ENCODE results near the gene ACAP1. TPM values are rescaled to one million over a fixed set of nuclear protein-coding genes. Genes with fewer than 3 reads are reported as not detected.

ACAP1 gene
- total and polyA plus RNA-seq, 2 donors (not counting 1 experiment from before 2014, with no cell fraction given), result 0.06 to 2.1 TPM

- peak; percentile 79 to 83 for DNase-seq (ENCODE audit: low read depth in 2 of 2)
- Histone ChIP-seq H2AFZ (ENCODE audit: low read length) (peak within 1 kb of the TSS; percentile 83), H3K9ac (ENCODE audit: insufficient read depth, low read length) (peak within 1 kb of the TSS; percentile 80), H3K27me3 (ENCODE audit: control insufficient read depth, insufficient read depth, low read length) (no peaks in the 10 kb centered on the region), H3K27ac (ENCODE audit: insufficient read depth, low read length) (peak within 1 kb of the TSS; percentile 90), H3K9me3 (ENCODE audit: control insufficient read depth, insufficient read depth, low read depth, low read length) (no peaks in the 10 kb centered on the region), H3K79me2 (ENCODE audit: control insufficient read depth, insufficient read depth, low read length) (no peaks in the 10 kb centered on the region), H4K20me1 (ENCODE audit: control insufficient read depth, extremely low read depth, insufficient read depth, low read length) (no peaks in the 10 kb centered on the region), H3K4me1 (ENCODE audit: control insufficient read depth, extremely low read depth, insufficient read depth, low read length) (peaks cover 3% of the 10 kb centered on the region), H3K4me2 (ENCODE audit: extremely low read depth, insufficient read depth, low read length) (peak within 1 kb of the TSS; percentile 99), H3K36me3 (ENCODE audit: control insufficient read depth, insufficient read depth, low read length) (peaks cover 13% of the 10 kb centered on the region), H3K4me3 (replicated peaks in 1 of 4; ENCODE audit: control extremely low read depth in 1 of 4, insufficient read depth in 1 of 4, low read depth in 3 of 4, low read length in 4 of 4) (peak within 1 kb of the TSS; percentile 54 to 96 (median 80))
- TF ChIP-seq CTCF (conservative IDR thresholded peaks at IDR 0.05 in 1 of 2, IDR thresholded peaks at IDR 0.05 in 1 of 2; ENCODE audit: low read depth in 1 of 2, low read length in 2 of 2), result peak; percentile 34 to 49
- no peak for TF ChIP-seq EZH2 (IDR thresholded peaks at IDR 0.05; ENCODE audit: low read length, missing control alignments)
These were observed 58.3 kb downstream of the ACAP1 start, which contains the start of gene PLSCR3 for GRCh38 chr17:7394452-7395191. PLSCR3 (minus strand) TSS chr17:7394525; CDS start chr17:7394110, 415 bp downstream.

- H3K9me3 ChIP-seq (ENCODE audit: control insufficient read depth, insufficient read depth, low read depth, low read length), result no peaks in the 10 kb centered on the region
- no peaks in the 10 kb centered on the region for H3K27me3 ChIP-seq (ENCODE audit: control insufficient read depth, insufficient read depth, low read length)
- no peak overlapping the region for H3K27ac ChIP-seq (ENCODE audit: insufficient read depth, low read length)
- H3K4me1 ChIP-seq (ENCODE audit: control insufficient read depth, extremely low read depth, insufficient read depth, low read length), result peaks cover 3% of the 10 kb centered on the region
- peaks cover 6% of the 10 kb centered on the region for H3K36me3 ChIP-seq (ENCODE audit: control insufficient read depth, insufficient read depth, low read length)
- H4K20me1 ChIP-seq (ENCODE audit: control insufficient read depth, extremely low read depth, insufficient read depth, low read length), result no peaks in the 10 kb centered on the region
- H3K4me2 ChIP-seq (ENCODE audit: extremely low read depth, insufficient read depth, low read length), result no peak overlapping the region
- no peaks in the 10 kb centered on the region for H3K79me2 ChIP-seq (ENCODE audit: control insufficient read depth, insufficient read depth, low read length)
- TF ChIP-seq CTCF (conservative IDR thresholded peaks at IDR 0.05 in 1 of 2, IDR thresholded peaks at IDR 0.05 in 1 of 2; ENCODE audit: low read depth in 1 of 2, low read length in 2 of 2) (no peak), EZH2 (IDR thresholded peaks at IDR 0.05; ENCODE audit: low read length, missing control alignments) (no peak)
- no peak overlapping the region for H2AFZ ChIP-seq (ENCODE audit: low read length)
- H3K4me3 ChIP-seq (replicated peaks in 1 of 4; ENCODE audit: control extremely low read depth in 1 of 4, insufficient read depth in 1 of 4, low read depth in 3 of 4, low read length in 4 of 4), result no peak overlapping the region
- no peak overlapping the region for H3K9ac ChIP-seq (ENCODE audit: insufficient read depth, low read length)
- no peak for DNase-seq (ENCODE audit: low read depth in 2 of 2)
These were observed 59.8 kb downstream of the ACAP1 start for GRCh38 chr17:7396147-7396546.

GRCh38 chr17:7398612-7399011, 62.3 kb downstream of the ACAP1 start:
- Histone ChIP-seq H3K9me3 (ENCODE audit: control insufficient read depth, insufficient read depth, low read depth, low read length) (no peaks in the 10 kb centered on the region), H3K4me2 (ENCODE audit: extremely low read depth, insufficient read depth, low read length) (no peak overlapping the region), H4K20me1 (ENCODE audit: control insufficient read depth, extremely low read depth, insufficient read depth, low read length) (no peaks in the 10 kb centered on the region), H3K9ac (ENCODE audit: insufficient read depth, low read length) (no peak overlapping the region), H3K36me3 (ENCODE audit: control insufficient read depth, insufficient read depth, low read length) (no peaks in the 10 kb centered on the region), H2AFZ (ENCODE audit: low read length) (no peak overlapping the region), H3K27ac (ENCODE audit: insufficient read depth, low read length) (no peak overlapping the region), H3K79me2 (ENCODE audit: control insufficient read depth, insufficient read depth, low read length) (no peaks in the 10 kb centered on the region), H3K4me1 (ENCODE audit: control insufficient read depth, extremely low read depth, insufficient read depth, low read length) (peaks cover 10% of the 10 kb centered on the region), H3K27me3 (ENCODE audit: control insufficient read depth, insufficient read depth, low read length) (no peaks in the 10 kb centered on the region), H3K4me3 (replicated peaks in 1 of 4; ENCODE audit: control extremely low read depth in 1 of 4, insufficient read depth in 1 of 4, low read depth in 3 of 4, low read length in 4 of 4) (no peak overlapping the region)
- no peak for DNase-seq (ENCODE audit: low read depth in 2 of 2)
- TF ChIP-seq CTCF (conservative IDR thresholded peaks at IDR 0.05 in 1 of 2, IDR thresholded peaks at IDR 0.05 in 1 of 2; ENCODE audit: low read depth in 1 of 2, low read length in 2 of 2) (no peak), EZH2 (IDR thresholded peaks at IDR 0.05; ENCODE audit: low read length, missing control alignments) (no peak)

Other genes starting within 250 kb of the ACAP1 start
Only the 30 nearest of the 35 such genes appear.
- gene ASGR1, start 157.2 kb upstream of the ACAP1 start, total RNA-seq, result 0.66 and 0.77 TPM in 2 replicates
- 0.14 and 0.19 TPM in 2 replicates for gene ASGR1, start 157.2 kb upstream of the ACAP1 start, polyA plus RNA-seq
- gene DLG4, start 116.7 kb upstream of the ACAP1 start, total RNA-seq, result 12.6 and 22.0 TPM in 2 replicates
- gene DLG4, start 116.7 kb upstream of the ACAP1 start, polyA plus RNA-seq, result 11.3 and 14.2 TPM in 2 replicates
- 185 and 313 TPM in 2 replicates for gene ACADVL, start 116.6 kb upstream of the ACAP1 start, total RNA-seq
- 129 and 143 TPM in 2 replicates for gene ACADVL, start 116.6 kb upstream of the ACAP1 start, polyA plus RNA-seq
- 91.8 and 95.8 TPM in 2 replicates for gene DVL2, start 102.0 kb upstream of the ACAP1 start, total RNA-seq
- 8.1 and 8.6 TPM in 2 replicates for gene DVL2, start 102.0 kb upstream of the ACAP1 start, polyA plus RNA-seq
- 41.6 and 45.4 TPM in 2 replicates for gene PHF23, start 97.1 kb upstream of the ACAP1 start, total RNA-seq
- gene PHF23, start 97.1 kb upstream of the ACAP1 start, polyA plus RNA-seq, result 46.6 and 48.7 TPM in 2 replicates
- 173 and 224 TPM in 2 replicates for gene GABARAP, start 94.1 kb upstream of the ACAP1 start, total RNA-seq
- 978 and 1,154 TPM in 2 replicates for gene GABARAP, start 94.1 kb upstream of the ACAP1 start, polyA plus RNA-seq
- gene CTDNEP1, start 84.8 kb upstream of the ACAP1 start, total RNA-seq, result 23.1 and 40.5 TPM in 2 replicates
- gene CTDNEP1, start 84.8 kb upstream of the ACAP1 start, polyA plus RNA-seq, result 134 and 149 TPM in 2 replicates
- 31.3 and 33.2 TPM in 2 replicates for gene ELP5, start 84.3 kb upstream of the ACAP1 start, total RNA-seq
- gene ELP5, start 84.3 kb upstream of the ACAP1 start, polyA plus RNA-seq, result 22.6 and 52.2 TPM in 2 replicates
- gene CLDN7, start 74.1 kb upstream of the ACAP1 start, total RNA-seq, result 2.6 and 17.2 TPM in 2 replicates
- 1.0 and 2.3 TPM in 2 replicates for gene CLDN7, start 74.1 kb upstream of the ACAP1 start, polyA plus RNA-seq
- under 0.01 TPM in 2 replicates for gene SLC2A4, start 54.8 kb upstream of the ACAP1 start, total RNA-seq
- 0.09 and 0.19 TPM in 2 replicates for gene SLC2A4, start 54.8 kb upstream of the ACAP1 start, polyA plus RNA-seq
- under 0.01 TPM in 1 of 2 replicates, not detected in the other for gene YBX2, start 41.9 kb upstream of the ACAP1 start, total RNA-seq
- not detected in 2 replicates for gene YBX2, start 41.9 kb upstream of the ACAP1 start, polyA plus RNA-seq
- gene EIF5A, start 28.9 kb upstream of the ACAP1 start, total RNA-seq, result 275 and 347 TPM in 2 replicates
- gene EIF5A, start 28.9 kb upstream of the ACAP1 start, polyA plus RNA-seq, result 752 and 1,278 TPM in 2 replicates
- gene GPS2, start 21.2 kb upstream of the ACAP1 start, total RNA-seq, result 30.6 and 38.5 TPM in 2 replicates
- gene GPS2, start 21.2 kb upstream of the ACAP1 start, polyA plus RNA-seq, result 55.3 and 65.6 TPM in 2 replicates
- gene NEURL4, start 7.2 kb upstream of the ACAP1 start, total RNA-seq, result 18.2 and 20.1 TPM in 2 replicates
- gene NEURL4, start 7.2 kb upstream of the ACAP1 start, polyA plus RNA-seq, result 6.0 and 8.3 TPM in 2 replicates
- gene KCTD11, start 15.6 kb downstream of the ACAP1 start, total RNA-seq, result 8.8 and 9.0 TPM in 2 replicates
- 8.4 and 11.9 TPM in 2 replicates for gene KCTD11, start 15.6 kb downstream of the ACAP1 start, polyA plus RNA-seq
- not detected in 2 replicates for gene TMEM95, start 18.6 kb downstream of the ACAP1 start, total RNA-seq
- gene TMEM95, start 18.6 kb downstream of the ACAP1 start, polyA plus RNA-seq, result not detected in 2 replicates
- 0.66 and 1.0 TPM in 2 replicates for gene TNK1, start 44.6 kb downstream of the ACAP1 start, total RNA-seq
- 0.15 and 0.20 TPM in 2 replicates for gene TNK1, start 44.6 kb downstream of the ACAP1 start, polyA plus RNA-seq
- gene PLSCR3, start 58.0 kb downstream of the ACAP1 start, total RNA-seq, result 18.7 and 25.4 TPM in 2 replicates
- 39.1 and 42.1 TPM in 2 replicates for gene PLSCR3, start 58.0 kb downstream of the ACAP1 start, polyA plus RNA-seq
- 206 and 212 TPM in 2 replicates for gene TMEM256, start 67.6 kb downstream of the ACAP1 start, total RNA-seq
- 59.1 and 78.7 TPM in 2 replicates for gene TMEM256, start 67.6 kb downstream of the ACAP1 start, polyA plus RNA-seq
- gene NLGN2, start 71.3 kb downstream of the ACAP1 start, total RNA-seq, result 5.1 and 12.1 TPM in 2 replicates
- 7.3 and 10.0 TPM in 2 replicates for gene NLGN2, start 71.3 kb downstream of the ACAP1 start, polyA plus RNA-seq
- not detected in 2 replicates for gene SPEM1, start 83.8 kb downstream of the ACAP1 start, total RNA-seq
- not detected in 2 replicates for gene SPEM1, start 83.8 kb downstream of the ACAP1 start, polyA plus RNA-seq
- gene SPEM2, start 89.1 kb downstream of the ACAP1 start, total RNA-seq, result not detected in 2 replicates
- gene SPEM2, start 89.1 kb downstream of the ACAP1 start, polyA plus RNA-seq, result not detected in 2 replicates
- not detected in 2 replicates for gene SPEM3, start 92.3 kb downstream of the ACAP1 start, total RNA-seq
- gene SPEM3, start 92.3 kb downstream of the ACAP1 start, polyA plus RNA-seq, result not detected in 2 replicates
- gene TMEM102, start 98.9 kb downstream of the ACAP1 start, total RNA-seq, result 1.5 and 1.8 TPM in 2 replicates
- 0.52 and 0.58 TPM in 2 replicates for gene TMEM102, start 98.9 kb downstream of the ACAP1 start, polyA plus RNA-seq
- gene FGF11, start 103.0 kb downstream of the ACAP1 start, total RNA-seq, result 0.33 and 1.3 TPM in 2 replicates
- gene FGF11, start 103.0 kb downstream of the ACAP1 start, polyA plus RNA-seq, result 0.43 and 0.87 TPM in 2 replicates
- 5.6 and 12.2 TPM in 2 replicates for gene CHRNB1, start 108.5 kb downstream of the ACAP1 start, total RNA-seq
- 6.3 and 9.2 TPM in 2 replicates for gene CHRNB1, start 108.5 kb downstream of the ACAP1 start, polyA plus RNA-seq
- 16.4 and 29.9 TPM in 2 replicates for gene ZBTB4, start 143.1 kb downstream of the ACAP1 start, total RNA-seq
- gene ZBTB4, start 143.1 kb downstream of the ACAP1 start, polyA plus RNA-seq, result 21.3 and 22.3 TPM in 2 replicates
- gene SLC35G6, start 144.9 kb downstream of the ACAP1 start, total RNA-seq, result not detected in 2 replicates
- not detected in 2 replicates for gene SLC35G6, start 144.9 kb downstream of the ACAP1 start, polyA plus RNA-seq
- 60.1 and 75.8 TPM in 2 replicates for gene POLR2A, start 147.8 kb downstream of the ACAP1 start, total RNA-seq
- gene POLR2A, start 147.8 kb downstream of the ACAP1 start, polyA plus RNA-seq, result 6.8 and 7.1 TPM in 2 replicates
- 5.1 and 9.6 TPM in 2 replicates for gene TNFSF12, start 212.5 kb downstream of the ACAP1 start, total RNA-seq
- gene TNFSF12, start 212.5 kb downstream of the ACAP1 start, polyA plus RNA-seq, result 34.4 and 35.9 TPM in 2 replicates